Epidermal melanocyte (primary cell): Measurements from ENCODE around the gene COLEC11.

ENCODE experiments used
- DNase-seq: peaks from one replicate; pipeline ENCODE4 v3.0.0; 2011; ENCODE audit warnings: low spot score; ENCODE audit not compliant: insufficient read length

COLEC11 gene

GRCh38 chr2:3584608-3585260, 10.2 kb upstream of the COLEC11 start:
- DNase-seq = no peak

- DNase-seq = no peak
These were observed 9.4 kb upstream of the COLEC11 start for GRCh38 chr2:3585261-3586109.

- no peak for DNase-seq
These were observed 8.7 kb upstream of the COLEC11 start for GRCh38 chr2:3586220-3586619.

GRCh38 chr2:3587021-3587420, 7.9 kb upstream of the COLEC11 start:
- DNase-seq = no peak

GRCh38 chr2:3587432-3587831, 7.5 kb upstream of the COLEC11 start:
- no peak for DNase-seq

- no peak for DNase-seq
These were observed 6.8 kb upstream of the COLEC11 start for GRCh38 chr2:3588084-3588483.

GRCh38 chr2:3589086-3589485, 5.8 kb upstream of the COLEC11 start:
- no peak for DNase-seq

GRCh38 chr2:3595404-3595803, 492 bp downstream of the COLEC11 start:
- DNase-seq = no peak

GRCh38 chr2:3595985-3596384, 1.1 kb downstream of the COLEC11 start:
- no peak for DNase-seq

GRCh38 chr2:3596901-3597417, 2.0 kb downstream of the COLEC11 start:
- no peak for DNase-seq

- DNase-seq = no peak
These were observed 2.7 kb downstream of the COLEC11 start for GRCh38 chr2:3597567-3597966.

GRCh38 chr2:3598197-3598910, 3.4 kb downstream of the COLEC11 start:
- no peak for DNase-seq

- DNase-seq = no peak
These were observed 4.3 kb downstream of the COLEC11 start for GRCh38 chr2:3598912-3599854.

- no peak for DNase-seq
These were observed 5.4 kb downstream of the COLEC11 start for GRCh38 chr2:3600256-3600855.

GRCh38 chr2:3601561-3602271, 6.8 kb downstream of the COLEC11 start:
- DNase-seq = no peak

GRCh38 chr2:3602553-3603339, 7.8 kb downstream of the COLEC11 start:
- DNase-seq = no peak

GRCh38 chr2:3603536-3604206, 8.8 kb downstream of the COLEC11 start:
- DNase-seq = no peak

- no peak for DNase-seq
These were observed 9.4 kb downstream of the COLEC11 start for GRCh38 chr2:3604207-3604877.
